ENCODE results near the gene TM9SF2. TPM values are rescaled to one million over a fixed set of nuclear protein-coding genes. Genes with fewer than 3 reads are reported as not detected.

Gene TM9SF2
- total RNA-seq, 1 experiment from 2014 or later = 84.0 TPM

- TF ChIP-seq ZBTB43 (CRISPR knock-in tag; IDR thresholded peaks at IDR 0.05) (no peak), FOXP1 (CRISPR knock-in tag; IDR thresholded peaks at IDR 0.05; ENCODE audit: borderline replicate concordance) (no peak), NFYB (CRISPR knock-in tag; conservative IDR thresholded peaks at IDR 0.05; ENCODE audit: low read depth) (no peak), JAZF1 (CRISPR knock-in tag; IDR thresholded peaks at IDR 0.05) (no peak), ATF2 (CRISPR knock-in tag; IDR thresholded peaks at IDR 0.05; ENCODE audit: borderline replicate concordance, low read depth) (no peak), GABPB1 (CRISPR knock-in tag; IDR thresholded peaks at IDR 0.05) (no peak), ZNF425 (CRISPR knock-in tag; conservative IDR thresholded peaks at IDR 0.05) (no peak), ZNF317 (CRISPR knock-in tag; IDR thresholded peaks at IDR 0.05; ENCODE audit: borderline replicate concordance, low read depth) (no peak), FOXK1 (CRISPR knock-in tag; IDR thresholded peaks at IDR 0.05) (no peak), PRDM15 (CRISPR knock-in tag; IDR thresholded peaks at IDR 0.05) (no peak)
Observed at GRCh38 chr13:99596180-99596579, 94.9 kb downstream of the TM9SF2 start (continued).

GRCh38 chr13:99600318-99600717, 99.0 kb downstream of the TM9SF2 start:
- H3K4me3 Mint-ChIP-seq = no peak overlapping the region
- no peak overlapping the region for H3K27ac Mint-ChIP-seq
- peak; percentile 77 for DNase-seq (ENCODE audit: low spot score)
- peak; percentile 99 for ATAC-seq
- TF ChIP-seq CTCF (IDR thresholded peaks at IDR 0.05) (peak; percentile 45; the same call in 1 of the 2 replicates), CREM (CRISPR knock-in tag; IDR thresholded peaks at IDR 0.05) (no peak), ETV6 (CRISPR knock-in tag; IDR thresholded peaks at IDR 0.05) (peak; percentile 17; the same call in 1 of the 2 replicates)
- no peaks in the 10 kb centered on the region for H3K27me3 Mint-ChIP-seq (ENCODE audit: low read depth)
- H3K9me3 Mint-ChIP-seq = no peaks in the 10 kb centered on the region
- peaks cover 19% of the 10 kb centered on the region for H3K4me1 Mint-ChIP-seq
- POLR2A ChIA-PET = no interaction called here
- CTCF ChIA-PET = interaction anchor here (0.6 to 1.5 kb wide), 40 partner anchors 9 to 1025 kb away, joined by 3 to 22 read pairs (median 4); no protein-coding TSS in a partner anchor
- no peaks in the 10 kb centered on the region for H3K36me3 Mint-ChIP-seq

GRCh38 chr13:99601535-99601934, 100.3 kb downstream of the TM9SF2 start:
- H3K27ac Mint-ChIP-seq = no peak overlapping the region
- no peak overlapping the region for H3K4me3 Mint-ChIP-seq
- POLR2A ChIA-PET = no interaction called here
- ATAC-seq (no peak), DNase-seq (ENCODE audit: low spot score) (no peak)
- CTCF ChIA-PET = no interaction called here
- H3K27me3 Mint-ChIP-seq (ENCODE audit: low read depth) = no peaks in the 10 kb centered on the region
- peaks cover 29% of the 10 kb centered on the region for H3K4me1 Mint-ChIP-seq
- no peaks in the 10 kb centered on the region for H3K9me3 Mint-ChIP-seq
- H3K36me3 Mint-ChIP-seq = no peaks in the 10 kb centered on the region
- TF ChIP-seq KAT7 (CRISPR knock-in tag; IDR thresholded peaks at IDR 0.05; ENCODE audit: borderline replicate concordance) (no peak), ZNF396 (CRISPR knock-in tag; IDR thresholded peaks at IDR 0.05; ENCODE audit: borderline replicate concordance) (no peak), TEAD4 (CRISPR knock-in tag; IDR thresholded peaks at IDR 0.05) (no peak), CREM (CRISPR knock-in tag; IDR thresholded peaks at IDR 0.05) (no peak), PRDM15 (CRISPR knock-in tag; IDR thresholded peaks at IDR 0.05) (no peak), GABPB1 (CRISPR knock-in tag; IDR thresholded peaks at IDR 0.05) (no peak), USF1 (CRISPR knock-in tag; IDR thresholded peaks at IDR 0.05) (no peak), SMAD3 (CRISPR knock-in tag; IDR thresholded peaks at IDR 0.05; ENCODE audit: borderline replicate concordance) (no peak)

Data from WTC11 (cell line).